Mesenchymal stem cell (in vitro differentiated cells and primary cell): ENCODE data around the gene LCN9.
"Not testable (repeated sequence)": the region's sequence is repeated elsewhere in the genome, so short reads cannot be mapped to it uniquely, and the experiment has no call there.

ENCODE experiments used
- DNase-seq: peaks from one replicate; pipeline ENCODE4 v3.0.0-alpha.2; 2013
- H2AFZ ChIP-seq: one replicate; pipeline ENCODE4 v1.6.1; 2013; ENCODE audit warnings: low read depth, mild to moderate bottlenecking, control low read depth, inconsistent platforms, low read length, moderate library complexity
- H2AK5ac ChIP-seq: 2 replicates; pipeline ENCODE4 v1.6.1; 2013; ENCODE audit warnings: low read length, moderate library complexity, mild to moderate bottlenecking, inconsistent platforms; ENCODE audit not compliant: severe bottlenecking
- H2BK120ac ChIP-seq: one replicate; pipeline ENCODE4 v1.6.1; 2013; ENCODE audit warnings: low read depth, mild to moderate bottlenecking, inconsistent platforms, low read length, moderate library complexity
- H2BK12ac ChIP-seq, 2 experiments: one replicate each; pipeline ENCODE4 v1.6.1; 2013; ENCODE audit warnings: inconsistent platforms in 2 of 2, low read length in 2 of 2, mild to moderate bottlenecking in 2 of 2, moderate library complexity in 2 of 2, control low read depth in 1 of 2
- H2BK15ac ChIP-seq: one replicate; pipeline ENCODE4 v1.6.1; 2013; ENCODE audit warnings: mild to moderate bottlenecking, low read depth, inconsistent platforms; ENCODE audit not compliant: poor library complexity, severe bottlenecking
- H2BK5ac ChIP-seq: 2 replicates; pipeline ENCODE4 v1.6.1; 2013; ENCODE audit warnings: low read depth, mild to moderate bottlenecking, low read length, control low read depth, inconsistent platforms; ENCODE audit not compliant: poor library complexity, severe bottlenecking
- H3K14ac ChIP-seq, 2 experiments: one replicate each; pipeline ENCODE4 v1.6.1; 2013; ENCODE audit warnings: inconsistent platforms in 2 of 2, low read length in 2 of 2, control low read depth in 1 of 2, mild to moderate bottlenecking in 1 of 2, moderate library complexity in 1 of 2
- H3K18ac ChIP-seq, 2 experiments: one replicate each; pipeline ENCODE4 v1.6.1; 2013; ENCODE audit warnings: inconsistent platforms in 2 of 2, low read length in 2 of 2, control low read depth in 1 of 2, low read depth in 1 of 2, mild to moderate bottlenecking in 1 of 2
- H3K23ac ChIP-seq, 2 experiments: one replicate each; pipeline ENCODE4 v1.6.1; 2013; ENCODE audit warnings: inconsistent platforms in 2 of 2, low read length in 2 of 2, mild to moderate bottlenecking in 2 of 2, moderate library complexity in 2 of 2, control low read depth in 1 of 2
- H3K27ac ChIP-seq: 2 replicates; pipeline ENCODE4 v1.5.1; 2013; ENCODE audit warnings: mild to moderate bottlenecking, moderate library complexity, low read length, control low read depth, inconsistent platforms; ENCODE audit not compliant: poor library complexity, severe bottlenecking
- H3K27me3 ChIP-seq, 2 experiments: 2 replicates each; pipeline versions ENCODE4 v1.6.1 to v1.7.0; 2013; ENCODE audit warnings: low read length in 2 of 2, mild to moderate bottlenecking in 2 of 2, moderate library complexity in 2 of 2, control low read depth in 1 of 2, inconsistent platforms in 1 of 2; ENCODE audit not compliant: control insufficient read depth in 1 of 2, insufficient read depth in 1 of 2
- H3K36me3 ChIP-seq, 2 experiments: 2 replicates each; pipeline versions ENCODE4 v1.6.1 to v1.7.0; 2013; ENCODE audit warnings: low read length in 2 of 2, control low read depth in 1 of 2, inconsistent platforms in 1 of 2, low read depth in 1 of 2, mild to moderate bottlenecking in 1 of 2; ENCODE audit not compliant: insufficient read depth in 2 of 2, control insufficient read depth in 1 of 2
- H3K4ac ChIP-seq, 2 experiments: one replicate each; pipeline ENCODE4 v1.6.1; 2013; ENCODE audit warnings: inconsistent platforms in 2 of 2, low read length in 2 of 2, mild to moderate bottlenecking in 2 of 2, moderate library complexity in 2 of 2, control low read depth in 1 of 2, low read depth in 1 of 2
- H3K4me1 ChIP-seq: 2 replicates; pipeline ENCODE4 v1.6.1; 2013; ENCODE audit warnings: low read depth, low read length, control low read depth; ENCODE audit not compliant: control insufficient read depth, insufficient read depth
- H3K4me2 ChIP-seq: 2 replicates; pipeline ENCODE4 v1.6.1; 2013; ENCODE audit warnings: low read length, mild to moderate bottlenecking, inconsistent platforms; ENCODE audit not compliant: poor library complexity, severe bottlenecking
- H3K4me3 ChIP-seq, 2 experiments: 2 replicates each; pipeline versions ENCODE4 v1.5.1 to v1.7.0; 2013; ENCODE audit warnings: low read length in 2 of 2, mild to moderate bottlenecking in 2 of 2, control low read depth in 1 of 2, low read depth in 1 of 2; ENCODE audit not compliant: insufficient read depth in 1 of 2
- H3K79me1 ChIP-seq: replicated peaks from 2 replicates; pipeline ENCODE4 v1.6.1; 2013; ENCODE audit warnings: mild to moderate bottlenecking, control low read depth, low read length, inconsistent platforms; ENCODE audit not compliant: poor library complexity, severe bottlenecking
- H3K9ac ChIP-seq: 2 replicates; pipeline ENCODE4 v1.7.0; 2013; ENCODE audit warnings: mild to moderate bottlenecking, low read length, moderate library complexity
- H3K9me3 ChIP-seq: 2 replicates; pipeline ENCODE4 v1.7.0; 2013; ENCODE audit warnings: mild to moderate bottlenecking, low read length; ENCODE audit not compliant: control insufficient read depth
- H4K8ac ChIP-seq: one replicate; pipeline ENCODE4 v1.6.1; 2013; ENCODE audit warnings: inconsistent platforms, mild to moderate bottlenecking, low read length, moderate library complexity
- H4K91ac ChIP-seq: one replicate; pipeline ENCODE4 v1.6.1; 2013; ENCODE audit warnings: mild to moderate bottlenecking, low read length, inconsistent platforms
- WGBS: methylation state at CpG from one replicate; pipeline ENCODE4 v1.1.7; 2013; ENCODE audit warnings: mixed read lengths; 5-methylcytosine and 5-hydroxymethylcytosine counted together

The LCN9 gene

DNA sequence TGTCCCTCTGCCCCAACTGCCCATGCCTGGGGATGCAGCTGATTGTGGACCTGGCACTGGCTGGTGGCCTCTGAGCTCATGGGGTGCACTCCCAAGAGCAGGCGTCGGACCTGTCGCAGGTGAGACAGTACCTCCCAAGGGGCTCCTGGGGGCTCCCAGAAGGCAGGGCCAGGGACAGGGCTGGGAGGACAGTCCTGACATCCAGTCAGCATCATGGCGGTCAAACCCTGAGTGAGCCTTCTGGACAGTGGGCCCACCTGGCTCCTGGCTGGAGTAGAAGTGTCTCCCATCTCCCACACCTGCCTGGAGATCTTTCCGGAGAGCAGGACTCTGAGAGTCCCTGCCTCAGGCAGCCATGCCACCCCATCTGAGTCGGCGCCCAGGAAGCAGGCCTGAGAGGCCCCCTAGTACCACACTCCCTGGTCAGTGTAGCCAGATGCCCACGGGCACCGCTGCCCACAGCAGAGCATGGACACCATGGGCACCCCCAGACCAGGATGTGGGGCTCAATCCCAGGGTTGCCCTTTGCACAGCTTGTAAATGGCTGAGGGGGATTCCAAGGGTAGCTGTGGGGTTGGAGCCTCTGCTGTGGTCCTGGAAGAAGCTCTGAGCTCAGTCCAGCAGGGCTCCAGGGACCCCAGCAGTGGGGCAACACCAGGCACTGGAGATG, 6.6 kb downstream of the LCN9 start:
- Histone ChIP-seq H2BK120ac (no peak overlapping the region), H3K4me2 (no peak overlapping the region), H3K23ac (no peak overlapping the region)

DNA sequence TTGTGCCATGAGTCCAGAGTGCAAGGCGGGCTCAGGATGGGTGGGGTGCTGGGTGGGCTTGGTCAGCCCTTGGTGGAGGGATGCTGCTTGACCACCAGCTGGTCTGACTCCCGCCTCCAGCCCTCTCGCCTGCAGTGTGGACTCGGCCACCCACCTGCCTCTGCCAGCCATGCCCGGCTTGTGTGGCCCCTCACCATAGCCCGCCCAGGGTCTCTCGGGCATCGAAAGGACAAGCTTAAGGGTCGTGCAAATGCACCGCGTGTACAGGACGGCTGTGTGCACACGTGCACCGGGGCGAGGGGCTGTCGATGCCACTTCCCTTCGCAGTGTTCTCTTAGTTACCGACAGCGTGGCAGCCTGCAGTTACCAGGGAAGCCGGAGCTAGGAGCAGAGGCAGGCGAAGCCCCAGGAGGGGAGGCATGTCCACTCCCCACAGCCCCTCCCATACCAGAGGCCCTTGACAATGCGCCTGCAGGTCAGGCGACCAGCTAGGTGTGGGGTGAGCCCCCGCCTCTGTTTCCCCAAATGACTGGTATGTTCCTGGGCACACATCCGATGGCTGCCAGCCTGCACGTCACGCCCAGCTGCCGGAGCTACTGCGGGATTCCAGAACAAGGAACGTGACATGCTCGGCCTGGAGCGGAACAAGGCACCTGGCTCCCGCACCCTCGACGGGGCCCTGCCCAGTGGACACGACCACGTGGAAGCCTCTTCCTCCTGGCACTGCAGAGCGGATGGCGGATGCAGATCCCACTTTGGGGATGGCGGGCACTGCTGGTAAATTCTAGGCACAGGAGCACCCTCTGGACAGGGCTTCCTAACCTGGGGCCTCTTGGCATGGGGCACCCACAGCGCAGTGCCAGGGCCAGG, 7.8 kb downstream of the LCN9 start:
- 89% methylated on average over 41 of the region's 41 CpGs for WGBS
- Histone ChIP-seq H3K36me3 (no peaks in the 10 kb centered on the region), H2BK5ac (no peak overlapping the region), H4K8ac (no peak overlapping the region), H3K23ac (no peak overlapping the region), H3K18ac (no peak overlapping the region), H3K79me1 (no peaks in the 10 kb centered on the region), H3K4me3 (no peak overlapping the region), H4K91ac (no peak overlapping the region), H2AFZ (no peak overlapping the region), H2BK120ac (no peak overlapping the region), H3K9ac (no peak overlapping the region), H3K9me3 (no peaks in the 10 kb centered on the region), H3K27ac (no peak overlapping the region), H2BK15ac (no peak overlapping the region), H3K4me2 (no peak overlapping the region), H3K4ac (no peak overlapping the region), H3K4me1 (no peaks in the 10 kb centered on the region), H2AK5ac (no peak overlapping the region), H2BK12ac (no peak overlapping the region), H3K14ac (no peak overlapping the region), H3K27me3 (peaks cover 0 to 7% of the 10 kb centered on the region in 2 experiments)
- DNase-seq = no peak

More for the DNA sequence above, 6.6 kb downstream of the LCN9 start:
- Histone ChIP-seq H3K4me1 (no peaks in the 10 kb centered on the region), H3K4me3 (no peak overlapping the region), H2AFZ (no peak overlapping the region), H3K9ac (no peak overlapping the region), H3K14ac (no peak overlapping the region), H2BK15ac (no peak overlapping the region), H3K18ac (no peak overlapping the region), H4K91ac (no peak overlapping the region), H3K79me1 (no peaks in the 10 kb centered on the region), H2AK5ac (no peak overlapping the region), H3K9me3 (no peaks in the 10 kb centered on the region), H3K27me3 (peaks cover 0 to 10% of the 10 kb centered on the region in 2 experiments), H4K8ac (no peak overlapping the region), H3K36me3 (no peaks in the 10 kb centered on the region), H3K4ac (no peak overlapping the region), H3K27ac (no peak overlapping the region), H2BK12ac (no peak overlapping the region), H2BK5ac (no peak overlapping the region)
- WGBS = 90% methylated on average over 9 of the region's 9 CpGs
- DNase-seq = no peak

DNA sequence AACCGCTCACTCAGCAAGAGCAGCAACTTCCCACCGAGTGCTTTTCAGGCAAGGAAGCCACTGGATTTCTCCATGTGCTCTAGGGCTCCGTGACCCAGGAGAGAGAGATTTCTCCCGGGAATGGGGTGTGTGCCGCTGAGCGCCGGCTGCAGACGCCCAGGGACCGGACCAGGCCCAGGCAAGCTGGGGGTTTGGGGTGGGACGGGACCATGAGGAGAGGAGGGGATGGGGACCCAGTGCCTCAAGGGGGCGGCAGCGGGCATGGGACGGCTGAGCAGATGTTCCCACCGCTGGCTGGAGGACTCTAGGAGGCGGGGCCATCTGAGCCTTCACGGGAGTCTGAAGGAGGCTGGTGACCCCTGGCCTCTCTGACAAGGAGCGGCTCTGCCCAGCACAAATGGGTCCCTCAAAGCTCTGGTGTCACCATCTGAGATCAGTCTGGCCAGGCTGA, 8.5 kb downstream of the LCN9 start:
- Histone ChIP-seq H3K79me1 (no peaks in the 10 kb centered on the region), H3K36me3 (no peaks in the 10 kb centered on the region), H4K8ac (no peak overlapping the region), H3K9ac (no peak overlapping the region), H2BK12ac (no peak overlapping the region), H3K23ac (no peak overlapping the region), H2BK15ac (no peak overlapping the region), H3K27me3 (peaks cover 0 to 7% of the 10 kb centered on the region in 2 experiments), H4K91ac (no peak overlapping the region), H2AK5ac (no peak overlapping the region), H3K14ac (no peak overlapping the region), H3K27ac (no peak overlapping the region), H2BK5ac (no peak overlapping the region), H3K4me3 (no peak overlapping the region), H2BK120ac (no peak overlapping the region), H3K18ac (no peak overlapping the region), H2AFZ (no peak overlapping the region), H3K4me2 (no peak overlapping the region), H3K9me3 (no peaks in the 10 kb centered on the region), H3K4ac (no peak overlapping the region), H3K4me1 (no peaks in the 10 kb centered on the region)
- WGBS = 52% methylated on average over 14 of the region's 17 CpGs
- DNase-seq = no peak

DNA sequence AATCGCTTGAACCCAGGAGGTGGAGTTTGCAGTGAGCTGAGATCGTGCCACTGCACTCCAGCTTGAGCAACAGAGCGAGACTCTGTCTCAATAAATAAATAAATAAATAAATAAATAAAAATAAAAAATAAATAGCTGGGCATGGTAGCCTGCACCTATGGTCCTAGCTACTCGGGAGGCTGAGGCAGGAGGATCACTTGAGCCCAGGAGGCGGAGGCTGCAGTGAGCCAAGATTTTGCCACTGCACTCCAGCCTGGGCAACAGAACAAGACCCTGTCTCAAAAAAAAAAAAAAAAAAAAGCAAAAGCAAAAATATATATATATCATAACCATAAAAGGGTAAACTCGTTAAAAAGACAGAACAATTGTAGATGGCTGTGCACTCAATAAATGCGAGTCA, 9.7 kb downstream of the LCN9 start:
- not testable (repeated sequence) for H3K4me1 ChIP-seq, H2AFZ ChIP-seq, H3K4ac ChIP-seq, H3K79me1 ChIP-seq, H3K4me3 ChIP-seq, H3K14ac ChIP-seq, H3K9ac ChIP-seq, H2BK5ac ChIP-seq, H2BK15ac ChIP-seq, H2AK5ac ChIP-seq, H2BK120ac ChIP-seq, H3K18ac ChIP-seq, DNase-seq, H3K4me2 ChIP-seq, H3K23ac ChIP-seq, H3K27ac ChIP-seq, H3K36me3 ChIP-seq, H4K91ac ChIP-seq, H3K9me3 ChIP-seq, H2BK12ac ChIP-seq, H3K27me3 ChIP-seq, H4K8ac ChIP-seq
- WGBS = 84% methylated on average over 3 of the region's 7 CpGs
